Melanocyte of skin (primary cell): ENCODE data around the gene FOXRED1. TPM values are rescaled to one million over a fixed set of nuclear protein-coding genes. Genes with fewer than 3 reads are reported as not detected.

Source experiments
- small RNA-seq, 2 donors: library from RNA; depleted of rRNA; stranded (forward); fragments of <200 nt; gene quantifications; one replicate each; pipeline ENCODE3, GENCODE V24; 2012
- total RNA-seq, 2 donors: library from RNA; depleted of rRNA; stranded (reverse); fragments of >200 nt; gene quantifications; 2 replicates each; pipeline ENCODE4 v1.2.3, GENCODE V29; 2012

The FOXRED1 gene
- 10 to 100 TPM; 18.2 to 22.3 TPM for total RNA-seq

GRCh38 chr11:126268708-126269579 is at the start of gene FOXRED1, which contains the start of gene SRPRA:
Gene FOXRED1, plus strand, starts transcription at chr11:126269154. Its CDS starts 53 bp downstream, at chr11:126269207.
Gene SRPRA, minus strand, starts transcription at chr11:126268895. Its CDS starts 91 bp downstream, at chr11:126268804.

GRCh38 chr11:126282736-126283591 is 14.0 kb downstream of the FOXRED1 start, which contains the start of gene TIRAP:
Gene TIRAP, plus strand, starts transcription at chr11:126283093. Its CDS starts 7,802 bp downstream, at chr11:126290895.

GRCh38 chr11:126303623-126304456 is 34.9 kb downstream of the FOXRED1 start, which contains the start of gene DCPS:
Gene DCPS, plus strand, starts transcription at chr11:126304060. Its CDS starts 21 bp downstream, at chr11:126304081.

Small RNA genes lying within 50 kb of the gene (small RNA-seq; reads per million reads assigned to genes)
- 0 reads per million in 2 donors for gene RN7SL351P

Other genes with a start within 250 kb of the FOXRED1 start
- 10 to 100 TPM; 44.0 to 60.9 TPM for gene CDON, start 206.3 kb upstream of the FOXRED1 start, total RNA-seq
- gene RPUSD4, start 57.5 kb upstream of the FOXRED1 start, total RNA-seq = 10 to 100 TPM; 15.8 to 33.6 TPM
- 10 to 100 TPM; 27.5 to 40.0 TPM for gene FAM118B, start 57.4 kb upstream of the FOXRED1 start, total RNA-seq
- 10 to 100 TPM; 85.0 to 90.6 TPM for gene SRPRA, start 259 bp upstream of the FOXRED1 start, total RNA-seq
- 1 to 10 TPM; 5.2 to 5.3 TPM for gene TIRAP, start 13.9 kb downstream of the FOXRED1 start, total RNA-seq
- 10 to 100 TPM; 24.4 to 39.6 TPM for gene DCPS, start 34.9 kb downstream of the FOXRED1 start, total RNA-seq
- gene ST3GAL4, start 86.5 kb downstream of the FOXRED1 start, total RNA-seq = 100 to 1,000 TPM; 167 to 202 TPM